ENCODE measurements around the gene STK17B. TPM values are rescaled to one million over a fixed set of nuclear protein-coding genes. Genes with fewer than 3 reads are reported as not detected.

Gene STK17B
- total and polyA plus RNA-seq, 2 of the 8 experiments (the other 6 are each of a cell fraction or from before 2014, with no cell fraction given), result 1.8 to 10.5 TPM

DNA sequence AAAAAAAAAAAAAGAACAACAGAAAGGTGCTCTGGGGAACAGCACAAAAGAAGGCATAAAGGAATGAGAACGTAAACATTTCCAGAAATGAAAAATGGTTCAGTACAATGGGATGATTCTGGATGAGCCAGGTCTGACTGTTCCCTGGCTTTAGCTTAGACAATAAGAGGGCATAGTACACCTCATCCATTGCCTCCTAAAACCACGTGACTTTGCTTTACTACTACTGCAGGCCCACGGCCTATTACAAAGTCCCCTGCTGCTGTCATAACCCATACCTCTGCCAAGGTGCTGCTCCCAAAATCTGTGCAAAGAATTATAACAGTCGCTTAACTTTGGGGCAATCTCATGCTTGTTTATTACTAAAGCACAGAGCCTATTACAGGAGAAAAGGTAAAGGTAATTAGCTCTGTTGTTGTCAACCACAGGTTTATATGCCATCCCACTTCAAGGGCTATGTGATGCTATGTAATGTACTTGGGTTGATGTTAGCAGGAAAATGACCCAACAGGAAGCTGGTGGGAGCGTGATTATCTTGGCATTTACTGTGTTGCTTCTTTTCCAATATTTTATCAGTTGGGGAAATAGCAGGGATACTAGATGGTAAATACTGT, 26.8 kb downstream of the STK17B start:
- Histone ChIP-seq H3K14ac (ENCODE audit: insufficient read length) (no peak overlapping the region), H3K36me3 (ENCODE audit: control insufficient read depth in 2 of 4, insufficient read depth in 4 of 4, low read length in 3 of 4) (peaks cover 0 to 24% (median 5%) of the 10 kb centered on the region in 4 experiments; a peak in 3 of 8 replicates), H3K27me3 (replicated peaks in 1 of 4; ENCODE audit: control insufficient read depth in 3 of 4, extremely low read depth in 1 of 4, insufficient read depth in 3 of 4, low read length in 3 of 4) (no peaks in the 10 kb centered on the region), H3K4me2 (ENCODE audit: insufficient read depth in 1 of 2, low read depth in 2 of 2, low read length in 2 of 2) (no peak overlapping the region), H3K18ac (ENCODE audit: extremely low read depth, low read length) (no peak overlapping the region), H2BK5ac (ENCODE audit: low read depth, low read length) (no peak overlapping the region), H3K4ac (replicated peaks; ENCODE audit: insufficient read length, low read depth, low read length) (no peak overlapping the region), H3K79me1 (ENCODE audit: low read depth, low read length) (no peaks in the 10 kb centered on the region), H2AFZ (ENCODE audit: low read length) (no peak overlapping the region), H3K23ac (ENCODE audit: insufficient read length) (no peak overlapping the region), H4K8ac (ENCODE audit: extremely low read depth, insufficient read depth, low read length) (no peak overlapping the region), H3K9ac (replicated peaks in 1 of 4; ENCODE audit: extremely low read depth in 1 of 4, low read depth in 3 of 4, low read length in 3 of 4) (no peak overlapping the region), H3K56ac (replicated peaks; ENCODE audit: insufficient read length, low read depth, low read length) (no peak overlapping the region), H3K23me2 (ENCODE audit: low read depth, low read length) (no peaks in the 10 kb centered on the region), H4K91ac (replicated peaks; ENCODE audit: insufficient read length, low read length) (no peak overlapping the region), H3K27ac (ENCODE audit: low read depth, low read length) (no peak overlapping the region), H3K4me3 (ENCODE audit: extremely low read depth in 1 of 4, insufficient read depth in 2 of 4, low read depth in 3 of 4, low read length in 4 of 4) (no peak overlapping the region), H4K5ac (ENCODE audit: insufficient read length, low read depth, low read length) (no peak overlapping the region), H3K9me3 (ENCODE audit: insufficient read depth in 2 of 2, low read depth in 1 of 2, low read length in 1 of 2) (no peaks in the 10 kb centered on the region), H2BK15ac (ENCODE audit: low read length) (no peak overlapping the region), H3K79me2 (ENCODE audit: control insufficient read depth in 1 of 2, insufficient read depth in 2 of 2, low read length in 2 of 2) (no peaks in the 10 kb centered on the region), H2BK20ac (ENCODE audit: low read length) (no peak overlapping the region), H2BK120ac (replicated peaks; ENCODE audit: low read depth, low read length) (no peak overlapping the region), H4K20me1 (replicated peaks in 1 of 2; ENCODE audit: control insufficient read depth in 1 of 2, insufficient read depth in 2 of 2, low read length in 2 of 2) (no peaks in the 10 kb centered on the region), H3K4me1 (replicated peaks in 1 of 4; ENCODE audit: control insufficient read depth in 3 of 4, insufficient read depth in 4 of 4, low read length in 3 of 4) (no peaks in the 10 kb centered on the region), H2BK12ac (ENCODE audit: low read depth, low read length) (no peak overlapping the region), H2AK5ac (ENCODE audit: low read depth, low read length) (no peak overlapping the region)
- CTCF ChIA-PET (ENCODE audit: partially characterized antibody), result interaction anchor here (0.9 to 1.8 kb wide), 2 partner anchors 66 to 181 kb away, joined by 3 to 5 read pairs; no protein-coding TSS in a partner anchor
- DNase-seq (ENCODE audit: low read depth in 1 of 2, low spot score in 2 of 2) (no peak), FAIRE-seq (no peak)
- 87% methylated on average over 5 of the region's 5 CpGs; no CpG with 5 or more reads in 1 of the 2 experiments for WGBS, 2 experiments (ENCODE audit: extremely low coverage in 1 of 2, insufficient coverage in 1 of 2, insufficient read length in 1 of 2, insufficient replicate concordance in 2 of 2, low coverage in 1 of 2, low lambda C conversion rate in 2 of 2, missing lambda C conversion rate in 1 of 2)
- TF ChIP-seq E2F6 (IDR thresholded peaks at IDR 0.05), result no peak
- POLR2A ChIA-PET (ENCODE audit: partially characterized antibody), result no interaction called here

Measured in H1 (cell line).